PC-3 (cell line): ENCODE measurements around the gene NUP210L. TPM values are rescaled to one million over a fixed set of nuclear protein-coding genes. Genes with fewer than 3 reads are reported as not detected.

Experiments used
- ATAC-seq: fragments of 200-7000 bp; cut with Tn5 transposase; 2 replicates; pipeline ENCODE4 v1.9.1; 2020; ENCODE audit warnings: mild to moderate bottlenecking, moderate library complexity
- BruUV-seq: library from RNA; stranded (reverse); fragments of 400-500 nt; replicated peaks from 2 replicates; lab custom pipeline; 2021; lab: Mats Ljungman, UMichigan
- CTCF ChIA-PET: fragments of 300-600 bp; sonication (Branson Sonifier 250); formaldehyde crosslinking; loops from one replicate; lab custom pipeline; 2022; ENCODE audit warnings: antibody characterized with exemption; lab: Charles Lee
- POLR2A ChIA-PET: fragments of 300-600 bp; sonication (Branson Sonifier 250); formaldehyde crosslinking; loops from one replicate; lab custom pipeline; 2022; ENCODE audit warnings: antibody characterized with exemption; ENCODE audit not compliant: unreplicated experiment; lab: Charles Lee
- DNase-seq: peaks from one replicate; pipeline ENCODE4 v3.0.0-alpha.2; 2015
- H2AFZ ChIP-seq: fragments of 300-600 bp; sonication (generic); 2 replicates; pipeline ENCODE4 v1.6.0; 2016; ENCODE audit warnings: antibody characterized with exemption, low read length
- H3F3A ChIP-seq: fragments of 300-600 bp; sonication (generic); one replicate; pipeline ENCODE4 v1.6.0; 2017; ENCODE audit warnings: antibody characterized with exemption, low read length, control low read depth, mild to moderate bottlenecking; ENCODE audit not compliant: unreplicated experiment
- H3K27ac ChIP-seq: fragments of 300-600 bp; sonication (generic); 2 replicates; pipeline ENCODE4 v1.5.1; 2016; ENCODE audit warnings: mild to moderate bottlenecking, low read length
- H3K27me3 ChIP-seq: fragments of 300-600 bp; sonication (generic); 2 replicates; pipeline ENCODE4 v1.6.1; 2016; ENCODE audit warnings: low read length, mixed read lengths
- H3K36me3 ChIP-seq: fragments of 300-600 bp; sonication (generic); 2 replicates; pipeline ENCODE4 v1.6.1; 2016; ENCODE audit warnings: low read depth, mixed run types, low read length, mixed read lengths
- H3K4me1 ChIP-seq: fragments of 300-600 bp; sonication (generic); 2 replicates; pipeline ENCODE4 v1.5.1; 2016; ENCODE audit warnings: low read length; ENCODE audit not compliant: insufficient read depth
- H3K4me2 ChIP-seq: fragments of 300-600 bp; sonication (generic); 2 replicates; pipeline ENCODE4 v1.6.0; 2016; ENCODE audit warnings: low read length
- H3K4me3 ChIP-seq: fragments of 300-600 bp; sonication (generic); 2 replicates; pipeline ENCODE4 v1.5.1; 2016; ENCODE audit warnings: mild to moderate bottlenecking, low read length, mixed read lengths
- H3K79me2 ChIP-seq: fragments of 300-600 bp; sonication (generic); 2 replicates; pipeline ENCODE4 v1.6.1; 2017; ENCODE audit warnings: low read length, mixed read lengths
- H3K9ac ChIP-seq: fragments of 300-600 bp; sonication (generic); 2 replicates; pipeline ENCODE4 v1.6.0; 2016; ENCODE audit warnings: mild to moderate bottlenecking, low read length
- H3K9me2 ChIP-seq: fragments of 300-600 bp; sonication (generic); replicated peaks from 2 replicates; pipeline ENCODE4 v1.6.1; 2016; ENCODE audit warnings: mixed run types, low read length, mixed read lengths
- H3K9me3 ChIP-seq: fragments of 300-600 bp; sonication (generic); 2 replicates; pipeline ENCODE4 v1.6.1; 2016; ENCODE audit warnings: low read length, mixed read lengths
- H4K20me1 ChIP-seq: fragments of 300-600 bp; sonication (generic); 2 replicates; pipeline ENCODE4 v1.6.1; 2016; ENCODE audit warnings: low read length, mixed read lengths
- CTCF ChIP-seq: fragments of 300-600 bp; sonication (generic); conservative IDR thresholded peaks from 2 replicates; pipeline ENCODE4 v1.5.1; 2017; ENCODE audit warnings: antibody characterized with exemption, low read depth, mild to moderate bottlenecking, low read length
- EZH2 ChIP-seq: fragments of 300-600 bp; sonication (generic); IDR thresholded peaks from one replicate; pipeline ENCODE4 v1.6.1; 2017; ENCODE audit warnings: antibody characterized with exemption, mild to moderate bottlenecking, low read length; ENCODE audit not compliant: unreplicated experiment
- EZH2phosphoT487 ChIP-seq: fragments of 300-600 bp; sonication (generic); IDR thresholded peaks from 2 replicates; pipeline ENCODE4 v1.6.1; 2018; ENCODE audit warnings: mild to moderate bottlenecking, antibody characterized with exemption, low read length, borderline replicate concordance
- intact Hi-C: fragments of 100-400 bp; cut with micrococcal nuclease; formaldehyde crosslinking; loops from 2 replicates; pipeline ENCODE4 v1.9.0; 2023
- total RNA-seq: library from RNA; depleted of rRNA; stranded (reverse); fragments of >200 nt; gene quantifications from 2 replicates; pipeline ENCODE4 v1.2.3, GENCODE V29; 2014

NUP210L gene
- total RNA-seq, 1 experiment from 2014 or later = 0.04 TPM

- no peak overlapping the region for H3K9ac ChIP-seq
- H3K9me3 ChIP-seq = no peaks in the 10 kb centered on the region
- ChIA-PET CTCF (no interaction called here), POLR2A (interaction anchor here (0.5 kb wide), 1 partner anchor 90 kb away, joined by 4 read pairs; no protein-coding TSS in a partner anchor)
- H3K4me2 ChIP-seq = no peak overlapping the region
- no peaks in the 10 kb centered on the region for H3K36me3 ChIP-seq
- no peak overlapping the region for H3K4me3 ChIP-seq
- H3K27me3 ChIP-seq = peaks cover 27% of the 10 kb centered on the region
- DNase-seq = peak; percentile 62
- no peak overlapping the region for H3K27ac ChIP-seq
- H3F3A ChIP-seq = no peaks in the 10 kb centered on the region
- no peaks in the 10 kb centered on the region for H3K79me2 ChIP-seq
- no peaks in the 10 kb centered on the region for H3K9me2 ChIP-seq
- intact Hi-C loops = no loop called here
- peak; percentile 41 for ATAC-seq
- H2AFZ ChIP-seq = peak overlapping the region; percentile 50
- peaks cover 6% of the 10 kb centered on the region; the same call in 1 of the 2 replicates for H3K4me1 ChIP-seq
- TF ChIP-seq EZH2phosphoT487 = no peak
- H4K20me1 ChIP-seq = no peaks in the 10 kb centered on the region
- BruUV-seq = no TSS peak
Observed at GRCh38 chr1:154193821-154194220, 38.9 kb upstream of the NUP210L start.

GRCh38 chr1:154192476-154192875 is 37.6 kb upstream of the NUP210L start:
- ATAC-seq (no peak), DNase-seq (no peak)
- intact Hi-C loops = no loop called here
- H4K20me1 ChIP-seq = no peaks in the 10 kb centered on the region
- no peaks in the 10 kb centered on the region for H3F3A ChIP-seq
- no peak overlapping the region for H3K9ac ChIP-seq
- no peaks in the 10 kb centered on the region for H3K36me3 ChIP-seq
- TF ChIP-seq CTCF (no peak), EZH2phosphoT487 (no peak), EZH2 (no peak)
- CTCF ChIA-PET = no interaction called here
- H3K4me3 ChIP-seq = no peak overlapping the region
- POLR2A ChIA-PET = no interaction called here
- peaks cover 6% of the 10 kb centered on the region; the same call in 1 of the 2 replicates for H3K4me1 ChIP-seq
- no peak overlapping the region for H2AFZ ChIP-seq
- H3K4me2 ChIP-seq = no peak overlapping the region
- no TSS peak for BruUV-seq
- no peaks in the 10 kb centered on the region for H3K79me2 ChIP-seq
- no peaks in the 10 kb centered on the region for H3K9me2 ChIP-seq
- H3K27ac ChIP-seq = no peak overlapping the region
- H3K9me3 ChIP-seq = no peaks in the 10 kb centered on the region
- H3K27me3 ChIP-seq = peaks cover 27% of the 10 kb centered on the region

GRCh38 chr1:154191990-154192461 is 37.2 kb upstream of the NUP210L start, which contains the start of gene TPM3:
Gene TPM3, minus strand, starts transcription at chr1:154192100. Its CDS starts 82 bp downstream, at chr1:154192018.
- Histone ChIP-seq H3K9me2 (no peaks in the 10 kb centered on the region), H3K4me3 (no peak within 1 kb of the TSS), H3K27ac (no peak within 1 kb of the TSS), H3K36me3 (no peaks in the 10 kb centered on the region), H3K4me2 (no peak within 1 kb of the TSS), H3K9me3 (no peaks in the 10 kb centered on the region), H3K79me2 (no peaks in the 10 kb centered on the region), H4K20me1 (no peaks in the 10 kb centered on the region), H3K27me3 (peaks cover 27% of the 10 kb centered on the region), H3K4me1 (peaks cover 4% of the 10 kb centered on the region; the same call in 1 of the 2 replicates), H3F3A (no peaks in the 10 kb centered on the region), H2AFZ (no peak within 1 kb of the TSS), H3K9ac (no peak within 1 kb of the TSS)
- BruUV-seq = no TSS peak
- TF ChIP-seq CTCF = no peak
- TF ChIP-seq EZH2phosphoT487 = no peak
- TF ChIP-seq EZH2 = no peak
- ChIA-PET CTCF (no interaction called here), POLR2A (no interaction called here)
- intact Hi-C loops = no loop called here
- ATAC-seq = no peak
- no peak for DNase-seq
